ENCODE measurements around the gene SCAF11.

Gene SCAF11

GRCh38 chr12:45939759-45940158 is 50.6 kb downstream of the SCAF11 start:
- no peak for TF ChIP-seq TAF1 (IDR thresholded peaks at IDR 0.05; ENCODE audit: borderline replicate concordance, insufficient read depth, low read length)
- TF ChIP-seq POLR2AphosphoS5 (IDR thresholded peaks at IDR 0.05; ENCODE audit: low read depth, low read length): no peak
- TF ChIP-seq FOXP2 (optimal IDR thresholded peaks at IDR 0.05; ENCODE audit: borderline replicate concordance, extremely low read depth, extremely low read length, insufficient read depth): no peak
- no peak for TF ChIP-seq REST (IDR thresholded peaks at IDR 0.05; ENCODE audit: insufficient read depth in 1 of 2, low read depth in 2 of 2, low read length in 2 of 2)
- TF ChIP-seq SIN3A (IDR thresholded peaks at IDR 0.05; ENCODE audit: borderline replicate concordance, insufficient read depth, low read length): no peak

GRCh38 chr12:45938566-45938965 is 51.8 kb downstream of the SCAF11 start:
- TF ChIP-seq SIN3A (IDR thresholded peaks at IDR 0.05; ENCODE audit: borderline replicate concordance, insufficient read depth, low read length): no peak
- no peak for TF ChIP-seq POLR2AphosphoS5 (IDR thresholded peaks at IDR 0.05; ENCODE audit: low read depth, low read length)
- TF ChIP-seq FOXP2 (optimal IDR thresholded peaks at IDR 0.05; ENCODE audit: borderline replicate concordance, extremely low read depth, extremely low read length, insufficient read depth): no peak
- TF ChIP-seq TAF1 (IDR thresholded peaks at IDR 0.05; ENCODE audit: borderline replicate concordance, insufficient read depth, low read length): no peak
- no peak for TF ChIP-seq REST (IDR thresholded peaks at IDR 0.05; ENCODE audit: insufficient read depth in 1 of 2, low read depth in 2 of 2, low read length in 2 of 2)

DNA sequence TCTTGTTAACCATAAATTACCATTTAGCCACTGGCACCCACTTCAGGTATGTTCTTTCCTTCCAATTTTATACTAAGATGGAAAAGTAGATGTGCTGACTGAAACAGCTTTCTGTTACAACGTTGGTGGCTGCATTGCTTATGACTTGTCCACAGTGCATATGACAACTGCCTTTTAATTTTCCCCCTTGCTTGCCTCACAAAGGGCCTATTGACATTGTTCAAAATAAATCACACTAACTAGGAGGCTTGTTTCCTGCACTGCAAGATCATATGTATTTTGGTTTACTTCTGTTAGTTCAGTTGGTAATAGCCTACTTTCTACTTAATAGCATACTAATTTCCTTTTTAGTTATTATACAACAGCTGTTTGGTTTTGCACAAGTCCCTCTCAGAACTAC is 55.4 kb downstream of the SCAF11 start:
- TF ChIP-seq FOXP2 (optimal IDR thresholded peaks at IDR 0.05; ENCODE audit: borderline replicate concordance, extremely low read depth, extremely low read length, insufficient read depth) (no peak), POLR2AphosphoS5 (IDR thresholded peaks at IDR 0.05; ENCODE audit: low read depth, low read length) (no peak), TAF1 (IDR thresholded peaks at IDR 0.05; ENCODE audit: borderline replicate concordance, insufficient read depth, low read length) (no peak), REST (IDR thresholded peaks at IDR 0.05; ENCODE audit: insufficient read depth in 1 of 2, low read depth in 2 of 2, low read length in 2 of 2) (no peak), SIN3A (IDR thresholded peaks at IDR 0.05; ENCODE audit: borderline replicate concordance, insufficient read depth, low read length) (no peak)

GRCh38 chr12:45933504-45933903 is 56.9 kb downstream of the SCAF11 start:
- TF ChIP-seq FOXP2 (optimal IDR thresholded peaks at IDR 0.05; ENCODE audit: borderline replicate concordance, extremely low read depth, extremely low read length, insufficient read depth) (no peak), SIN3A (IDR thresholded peaks at IDR 0.05; ENCODE audit: borderline replicate concordance, insufficient read depth, low read length) (no peak), TAF1 (IDR thresholded peaks at IDR 0.05; ENCODE audit: borderline replicate concordance, insufficient read depth, low read length) (no peak), REST (IDR thresholded peaks at IDR 0.05; ENCODE audit: insufficient read depth in 1 of 2, low read depth in 2 of 2, low read length in 2 of 2) (no peak)

- TF ChIP-seq FOXP2 (optimal IDR thresholded peaks at IDR 0.05; ENCODE audit: borderline replicate concordance, extremely low read depth, extremely low read length, insufficient read depth) (no peak), SIN3A (IDR thresholded peaks at IDR 0.05; ENCODE audit: borderline replicate concordance, insufficient read depth, low read length) (no peak), TAF1 (IDR thresholded peaks at IDR 0.05; ENCODE audit: borderline replicate concordance, insufficient read depth, low read length) (no peak), REST (IDR thresholded peaks at IDR 0.05; ENCODE audit: insufficient read depth in 1 of 2, low read depth in 2 of 2, low read length in 2 of 2) (no peak), POLR2AphosphoS5 (IDR thresholded peaks at IDR 0.05; ENCODE audit: low read depth, low read length) (no peak)
Measured at GRCh38 chr12:45930369-45930768, 60.0 kb downstream of the SCAF11 start.
